HCT116 (cell line): Measurements from ENCODE around the gene RPA4.

Experiments
- CEBPB ChIP-seq: IDR thresholded peaks from 2 replicates; pipeline ENCODE4 v1.6.1; 2012; ENCODE audit warnings: low read depth
- CTCF ChIP-seq, 3 experiments: fragments of 200-600 bp in 1 of 3; sonication (generic) in 1 of 3; IDR thresholded peaks in 2 of 3; conservative IDR thresholded peaks in 1 of 3; 2 replicates each; pipeline ENCODE4 v1.5.1; 2012 to 2017; ENCODE audit warnings: low read depth in 2 of 3, low read length in 2 of 3, antibody characterized with exemption in 1 of 3, borderline replicate concordance in 1 of 3, control low read depth in 1 of 3, mild to moderate bottlenecking in 1 of 3, mixed read lengths in 1 of 3, mixed run types in 1 of 3, moderate library complexity in 1 of 3; ENCODE audit not compliant: insufficient read depth in 1 of 3

- TF ChIP-seq CTCF (IDR thresholded peaks at IDR 0.05 in 2 of 3, conservative IDR thresholded peaks at IDR 0.05 in 1 of 3; ENCODE audit: borderline replicate concordance in 1 of 3, insufficient read depth in 1 of 3, low read depth in 2 of 3, low read length in 2 of 3), result no peak
- TF ChIP-seq CEBPB, result no peak
Measured at GRCh38 chrX:96884027-96884426, 319 bp downstream of the RPA4 start.
